Measurements from ENCODE around the gene CPNE6.

GRCh38 chr14:24064091-24064795, 7.1 kb upstream of the CPNE6 start:
- TF ChIP-seq GATA3 (IDR thresholded peaks at IDR 0.05; ENCODE audit: low read depth, low read length), result no peak
- TF ChIP-seq GATA2 (IDR thresholded peaks at IDR 0.05; ENCODE audit: low read depth, low read length), result no peak

Data from SH-SY5Y (cell line).